Prostate gland (tissue), 2 donors: ENCODE results near the gene MRPS23. TPM values are rescaled to one million over a fixed set of nuclear protein-coding genes. Genes with fewer than 3 reads are reported as not detected.

Experiments
- DNase-seq: peaks from one replicate; pipeline ENCODE4 v3.0.0-alpha.2; 2019; ENCODE audit warnings: low spot score
- H3K27ac ChIP-seq, 2 donors: fragments of 200-600 bp; sonication (generic); 2 replicates each; pipeline ENCODE4 v1.5.1; 2017 to 2019
- H3K27me3 ChIP-seq: fragments of 200-600 bp; sonication (generic); replicated peaks from 2 replicates; pipeline ENCODE4 v1.5.1; 2019; ENCODE audit not compliant: insufficient read depth
- H3K36me3 ChIP-seq, 2 donors: fragments of 200-600 bp; sonication (generic); 1 replicate in 1 of 2; 2 replicates in 1 of 2; pipeline versions ENCODE4 v1.5.1 to v1.8.1; 2017 to 2019
- H3K4me1 ChIP-seq: fragments of 200-600 bp; sonication (generic); replicated peaks from 2 replicates; pipeline ENCODE4 v1.5.1; 2019
- H3K4me3 ChIP-seq, 2 donors: fragments of 200-600 bp; sonication (generic); 2 replicates each; pipeline ENCODE4 v1.5.1; 2017 to 2019
- H3K9me3 ChIP-seq: fragments of 200-600 bp; sonication (generic); 2 replicates; pipeline ENCODE4 v1.5.1; 2017
- POLR2A ChIP-seq: fragments of 450-650 bp; IDR thresholded peaks from one replicate; pipeline ENCODE4 v1.6.1; 2016; ENCODE audit warnings: antibody characterized with exemption, mild to moderate bottlenecking
- POLR2AphosphoS5 ChIP-seq: sonication (generic); formaldehyde crosslinking; IDR thresholded peaks from one replicate; pipeline ENCODE4 v1.6.1; 2017; ENCODE audit warnings: antibody characterized with exemption
- WGBS: methylation state at CpG from one replicate; pipeline ENCODE4 v1.1.5; 2018; 5-methylcytosine and 5-hydroxymethylcytosine counted together
- intact Hi-C: fragments of 100-400 bp; cut with DNase I; formaldehyde crosslinking; loops from one replicate; pipeline ENCODE4 v1.14.2; 2022
- total RNA-seq, 2 donors: library from RNA; depleted of rRNA; stranded (reverse); fragments of >200 nt; gene quantifications; one replicate each; pipeline ENCODE4 v1.1.0, GENCODE V29; 2016
- TF ChIP-seq, protein P1 (sequence below), 4 experiments: fragments of 200-600 bp in 2 of 4; fragments of 450-650 bp in 2 of 4; sonication (generic) in 2 of 4; IDR thresholded peaks; 1 replicate in 3 of 4; 2 replicates in 1 of 4; pipeline ENCODE4 v1.5.1; 2016 to 2019; ENCODE audit warnings: antibody characterized with exemption in 4 of 4, mild to moderate bottlenecking in 2 of 4, moderate library complexity in 2 of 4

The MRPS23 gene
- total RNA-seq, 2 donors from 2014 or later = 29.0 to 43.1 TPM

DNA sequence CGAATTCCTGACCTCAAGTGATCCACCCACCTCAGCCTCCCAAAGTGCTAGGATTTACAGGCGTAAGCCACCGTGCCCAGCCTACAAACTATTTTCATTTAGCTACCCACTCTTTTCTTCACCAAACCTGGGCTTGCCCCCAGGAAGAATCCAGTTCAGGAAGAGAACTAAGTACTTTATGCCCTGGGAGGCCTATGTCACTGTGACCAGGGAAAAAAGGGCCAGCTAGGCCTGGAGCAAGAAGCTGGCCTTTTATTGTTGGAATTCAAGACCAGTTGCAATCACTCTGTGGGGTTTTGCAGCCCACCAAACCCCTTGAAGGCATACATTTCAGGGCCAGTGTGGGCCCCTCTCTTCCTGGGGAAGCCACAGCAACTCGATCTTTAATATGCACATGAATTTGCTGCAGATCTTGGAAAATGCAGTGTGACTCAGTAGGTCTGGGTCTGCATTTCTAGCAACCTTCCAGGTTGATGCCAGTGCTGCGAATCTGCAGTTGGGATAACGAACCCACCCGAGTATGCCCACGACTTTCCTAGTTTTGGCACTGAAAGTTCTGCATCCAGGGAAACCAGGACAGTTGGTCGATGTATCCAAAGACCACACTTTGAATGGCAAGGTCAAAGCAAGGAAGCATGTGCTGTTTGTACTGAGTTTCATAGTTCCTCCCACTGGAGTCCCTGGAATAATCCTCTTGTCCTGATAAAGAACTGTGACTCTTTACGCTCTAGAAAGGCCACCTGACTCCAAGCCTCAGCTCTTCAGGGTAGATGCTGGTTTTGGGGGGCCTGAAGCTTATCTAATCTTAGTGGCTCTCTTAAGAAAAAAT, 7.2 kb upstream of the MRPS23 start:
- DNase-seq = no peak
- intact Hi-C loops = loop anchor here (5.0 to 10.0 kb wide), 2 partner anchors 228 to 255 kb away; partner anchors contain the start of gene DYNLL2
- Histone ChIP-seq H3K9me3 (no peaks in the 10 kb centered on the region), H3K4me3 (no peak overlapping the region), H3K36me3 (no peaks in the 10 kb centered on the region), H3K27me3 (no peaks in the 10 kb centered on the region), H3K27ac (no peak overlapping the region), H3K4me1 (peaks cover 21% of the 10 kb centered on the region)
- WGBS = 82% methylated on average over 9 of the region's 10 CpGs
- TF ChIP-seq POLR2AphosphoS5 = no peak
- no peak for TF ChIP-seq POLR2A
- TF ChIP-seq, protein P1, sequence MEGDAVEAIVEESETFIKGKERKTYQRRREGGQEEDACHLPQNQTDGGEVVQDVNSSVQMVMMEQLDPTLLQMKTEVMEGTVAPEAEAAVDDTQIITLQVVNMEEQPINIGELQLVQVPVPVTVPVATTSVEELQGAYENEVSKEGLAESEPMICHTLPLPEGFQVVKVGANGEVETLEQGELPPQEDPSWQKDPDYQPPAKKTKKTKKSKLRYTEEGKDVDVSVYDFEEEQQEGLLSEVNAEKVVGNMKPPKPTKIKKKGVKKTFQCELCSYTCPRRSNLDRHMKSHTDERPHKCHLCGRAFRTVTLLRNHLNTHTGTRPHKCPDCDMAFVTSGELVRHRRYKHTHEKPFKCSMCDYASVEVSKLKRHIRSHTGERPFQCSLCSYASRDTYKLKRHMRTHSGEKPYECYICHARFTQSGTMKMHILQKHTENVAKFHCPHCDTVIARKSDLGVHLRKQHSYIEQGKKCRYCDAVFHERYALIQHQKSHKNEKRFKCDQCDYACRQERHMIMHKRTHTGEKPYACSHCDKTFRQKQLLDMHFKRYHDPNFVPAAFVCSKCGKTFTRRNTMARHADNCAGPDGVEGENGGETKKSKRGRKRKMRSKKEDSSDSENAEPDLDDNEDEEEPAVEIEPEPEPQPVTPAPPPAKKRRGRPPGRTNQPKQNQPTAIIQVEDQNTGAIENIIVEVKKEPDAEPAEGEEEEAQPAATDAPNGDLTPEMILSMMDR (IDR thresholded peaks at IDR 0.05) = no peak

DNA sequence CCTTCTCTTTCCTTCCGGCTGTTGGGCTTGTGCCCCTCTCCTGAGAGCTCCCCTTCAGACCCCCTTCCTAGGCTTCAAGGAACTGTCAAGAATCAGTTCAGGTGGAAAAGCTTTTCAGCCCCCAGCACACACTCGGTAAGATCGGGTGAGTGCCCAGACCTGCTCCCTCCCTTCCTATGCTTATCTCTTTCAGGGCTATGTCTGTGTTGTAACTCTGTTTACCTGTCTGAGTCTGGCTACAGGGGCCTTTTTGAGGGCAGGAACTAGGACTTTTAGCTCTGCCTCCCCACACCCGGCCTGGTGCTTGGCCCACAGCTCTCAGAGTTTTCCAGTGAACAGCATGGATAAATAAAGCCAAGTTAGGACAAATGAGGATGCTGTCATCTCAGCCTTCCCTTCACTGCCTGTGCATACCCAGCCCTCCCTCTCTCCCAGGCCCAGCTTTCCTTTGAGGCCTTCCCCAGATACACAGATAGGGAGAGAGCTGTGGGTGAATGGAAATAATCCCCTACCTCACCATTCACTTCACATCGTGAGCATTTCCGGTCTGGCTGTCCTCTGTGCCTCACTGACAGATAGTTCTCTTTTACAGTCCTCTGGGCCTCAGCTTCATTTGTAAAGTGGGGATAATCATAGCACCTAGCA, 5.7 kb upstream of the MRPS23 start:
- H3K36me3 ChIP-seq = no peaks in the 10 kb centered on the region
- 35% methylated on average over 6 of the region's 6 CpGs for WGBS
- TF ChIP-seq, protein P1 (IDR thresholded peaks at IDR 0.05) = no peak
- TF ChIP-seq POLR2AphosphoS5 = no peak
- TF ChIP-seq POLR2A = no peak
- H3K27ac ChIP-seq = peak overlapping the region; percentile 26 to 28
- H3K4me1 ChIP-seq = peaks cover 19% of the 10 kb centered on the region
- no peak overlapping the region for H3K4me3 ChIP-seq
- intact Hi-C loops = loop anchor here (5.0 to 10.0 kb wide), 2 partner anchors 229 to 257 kb away; partner anchors contain the start of gene DYNLL2
- H3K27me3 ChIP-seq = no peaks in the 10 kb centered on the region
- no peaks in the 10 kb centered on the region for H3K9me3 ChIP-seq
- DNase-seq = no peak

DNA sequence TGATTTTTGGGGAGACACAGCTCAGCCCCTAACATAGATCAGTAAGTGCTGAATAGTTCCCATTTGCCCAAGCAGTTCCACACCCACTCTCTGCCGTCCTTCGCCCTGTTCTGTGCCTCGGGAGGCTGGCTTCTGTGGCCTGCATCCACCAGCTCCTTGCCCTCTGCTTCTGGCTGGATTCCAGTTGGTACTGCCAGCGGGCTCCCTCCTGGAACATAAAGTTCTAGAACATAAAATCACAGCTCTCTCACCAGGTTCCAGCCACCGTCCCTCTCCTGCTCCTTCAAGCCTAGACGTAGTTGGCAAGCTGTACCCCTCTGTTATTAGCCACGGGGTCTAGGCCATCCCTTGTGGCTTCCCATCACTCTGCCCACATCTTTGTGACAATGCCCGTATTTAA, 3.9 kb upstream of the MRPS23 start:
- intact Hi-C loops = loop anchor here (10.0 kb wide), 1 partner anchor 231 kb away; the partner anchor contains the start of gene DYNLL2
- TF ChIP-seq POLR2AphosphoS5 = peak; percentile 80
- TF ChIP-seq, protein P1 (IDR thresholded peaks at IDR 0.05) = no peak

DNA sequence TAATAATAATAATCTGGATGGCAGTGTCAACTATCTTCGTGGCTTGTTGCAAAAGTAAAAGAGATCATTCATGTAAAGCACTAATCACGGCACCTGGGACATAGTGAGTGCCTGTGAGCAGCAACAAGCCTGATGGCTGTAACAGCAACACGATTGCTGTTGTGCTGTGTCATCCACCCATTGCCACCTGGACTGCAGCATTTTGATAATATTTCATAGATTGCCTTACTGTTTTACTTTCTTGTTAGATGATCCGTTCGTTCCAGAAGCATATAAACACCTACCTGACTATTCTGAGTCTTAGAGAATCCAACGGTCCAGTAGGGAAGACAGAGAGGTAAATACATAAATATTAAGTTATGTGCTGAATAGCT, 3.1 kb upstream of the MRPS23 start:
- H3K9me3 ChIP-seq = no peaks in the 10 kb centered on the region
- WGBS = 55% methylated on average over 6 of the region's 6 CpGs
- H3K4me3 ChIP-seq = no peak overlapping the region
- TF ChIP-seq, protein P1 (IDR thresholded peaks at IDR 0.05) = no peak
- no peak for TF ChIP-seq POLR2A
- no peak for TF ChIP-seq POLR2AphosphoS5
- peak overlapping the region; percentile 88 to 92 for H3K27ac ChIP-seq
- H3K36me3 ChIP-seq = no peaks in the 10 kb centered on the region
- no peaks in the 10 kb centered on the region for H3K27me3 ChIP-seq
- peaks cover 17% of the 10 kb centered on the region for H3K4me1 ChIP-seq
- DNase-seq = no peak
- intact Hi-C loops = loop anchor here (10.0 kb wide), 1 partner anchor 232 kb away; the partner anchor contains the start of gene DYNLL2

More for the DNA sequence above, 3.9 kb upstream of the MRPS23 start:
- Histone ChIP-seq H3K27ac (peak overlapping the region; percentile 88 to 92), H3K9me3 (no peaks in the 10 kb centered on the region), H3K4me3 (no peak overlapping the region), H3K4me1 (peaks cover 17% of the 10 kb centered on the region), H3K27me3 (no peaks in the 10 kb centered on the region), H3K36me3 (no peaks in the 10 kb centered on the region)
- 30% methylated on average over 8 of the region's 8 CpGs for WGBS
- peak; percentile 75 for DNase-seq
